NCI-H345 treated with DMSO at 0.1 percent for 48 hours (cell line): ENCODE results near the gene PLXNC1.

Source experiments
- DNase-seq: peaks from one replicate; lab custom pipeline; 2025; ENCODE audit not compliant: unreplicated experiment; lab: John Stamatoyannopoulos, UW

Gene PLXNC1

GRCh38 chr12:94157181-94157580 is 8.8 kb downstream of the PLXNC1 start:
- no peak for DNase-seq

- peak; percentile 73 for DNase-seq
Measured at GRCh38 chr12:94157981-94158411, 9.6 kb downstream of the PLXNC1 start.

- no peak for DNase-seq
Measured at GRCh38 chr12:94158666-94159065, 10.3 kb downstream of the PLXNC1 start.

GRCh38 chr12:94162108-94162507 is 13.7 kb downstream of the PLXNC1 start:
- no peak for DNase-seq

- no peak for DNase-seq
Measured at GRCh38 chr12:94163850-94164249, 15.5 kb downstream of the PLXNC1 start.

- DNase-seq: no peak
Measured at GRCh38 chr12:94165138-94165537, 16.8 kb downstream of the PLXNC1 start.

- DNase-seq: no peak
Measured at GRCh38 chr12:94165670-94166364, 17.4 kb downstream of the PLXNC1 start.

- DNase-seq: no peak
Measured at GRCh38 chr12:94167071-94167755, 18.8 kb downstream of the PLXNC1 start.

GRCh38 chr12:94167756-94168416 is 19.5 kb downstream of the PLXNC1 start:
- no peak for DNase-seq

GRCh38 chr12:94169495-94169894 is 21.1 kb downstream of the PLXNC1 start:
- no peak for DNase-seq

GRCh38 chr12:94169966-94170689 is 21.8 kb downstream of the PLXNC1 start:
- no peak for DNase-seq

GRCh38 chr12:94170690-94171594 is 22.6 kb downstream of the PLXNC1 start:
- no peak for DNase-seq

- no peak for DNase-seq
Measured at GRCh38 chr12:94171595-94171930, 23.2 kb downstream of the PLXNC1 start.

- no peak for DNase-seq
Measured at GRCh38 chr12:94172031-94172430, 23.7 kb downstream of the PLXNC1 start.

GRCh38 chr12:94172973-94173372 is 24.6 kb downstream of the PLXNC1 start:
- DNase-seq: no peak

GRCh38 chr12:94173660-94174265 is 25.4 kb downstream of the PLXNC1 start:
- no peak for DNase-seq

- no peak for DNase-seq
Measured at GRCh38 chr12:94174576-94174975, 26.2 kb downstream of the PLXNC1 start.

- DNase-seq: no peak
Measured at GRCh38 chr12:94175763-94176668, 27.6 kb downstream of the PLXNC1 start.

GRCh38 chr12:94178054-94178453 is 29.7 kb downstream of the PLXNC1 start:
- no peak for DNase-seq
